Neural progenitor cell (in vitro differentiated cells): ENCODE data around the gene RTL9. TPM values are rescaled to one million over a fixed set of nuclear protein-coding genes. Genes with fewer than 3 reads are reported as not detected.

Experiments used
- DNase-seq: peaks from one replicate; pipeline ENCODE4 v3.0.0-alpha.2; 2016; ENCODE audit warnings: low spot score
- H2AFZ ChIP-seq: fragments of 200-600 bp; sonication (generic); replicated peaks from 2 replicates; pipeline ENCODE4 v1.6.1; 2016; ENCODE audit warnings: antibody characterized with exemption
- H3F3A ChIP-seq: fragments of 200-600 bp; sonication (generic); 2 replicates; pipeline ENCODE4 v1.6.1; 2016; ENCODE audit warnings: antibody characterized with exemption, low read depth
- H3K27ac ChIP-seq: fragments of 200-600 bp; sonication (generic); 2 replicates; pipeline ENCODE4 v1.5.1; 2016; ENCODE audit warnings: mild to moderate bottlenecking
- H3K27me3 ChIP-seq: fragments of 200-600 bp; sonication (generic); 2 replicates; pipeline ENCODE4 v1.6.1; 2016; ENCODE audit warnings: mild to moderate bottlenecking, moderate library complexity
- H3K36me3 ChIP-seq: fragments of 200-600 bp; sonication (generic); 2 replicates; pipeline ENCODE4 v1.5.1; 2016
- H3K4me1 ChIP-seq: fragments of 200-600 bp; sonication (generic); 2 replicates; pipeline ENCODE4 v1.6.1; 2016; ENCODE audit warnings: mixed run types
- H3K4me2 ChIP-seq: fragments of 200-600 bp; sonication (generic); 2 replicates; pipeline ENCODE4 v1.6.1; 2016
- H3K4me3 ChIP-seq: fragments of 200-600 bp; sonication (generic); 2 replicates; pipeline ENCODE4 v1.5.1; 2016
- H3K79me2 ChIP-seq: fragments of 200-600 bp; sonication (generic); 2 replicates; pipeline ENCODE4 v1.6.1; 2016; ENCODE audit warnings: low read depth
- H3K9ac ChIP-seq: fragments of 200-600 bp; sonication (generic); 2 replicates; pipeline ENCODE4 v1.6.1; 2016
- H3K9me3 ChIP-seq: fragments of 200-600 bp; sonication (generic); 2 replicates; pipeline ENCODE4 v1.5.1; 2016; ENCODE audit warnings: low read depth
- H4K20me1 ChIP-seq: fragments of 200-600 bp; sonication (generic); 2 replicates; pipeline ENCODE4 v1.6.1; 2016; ENCODE audit warnings: low read depth
- H3K27ac Mint-ChIP-seq: 3 replicates; pipeline ENCODE4 v1.8.0; 2021; ENCODE audit warnings: mixed read lengths
- H3K27me3 Mint-ChIP-seq: 2 replicates; pipeline ENCODE4 v1.8.0; 2022; ENCODE audit warnings: low read depth, mild to moderate bottlenecking, inconsistent platforms, moderate library complexity, mixed read lengths; ENCODE audit not compliant: insufficient read depth
- H3K36me3 Mint-ChIP-seq: 3 replicates; pipeline ENCODE4 v1.8.0; 2021; ENCODE audit warnings: mixed read lengths
- H3K4me1 Mint-ChIP-seq: 3 replicates; pipeline ENCODE4 v1.8.0; 2021; ENCODE audit warnings: mixed read lengths
- H3K4me3 Mint-ChIP-seq: 3 replicates; pipeline ENCODE4 v1.8.0; 2021; ENCODE audit warnings: mild to moderate bottlenecking, moderate library complexity, mixed read lengths
- H3K9me3 Mint-ChIP-seq: 3 replicates; pipeline ENCODE4 v1.8.0; 2020; ENCODE audit warnings: mixed read lengths
- EZH2 ChIP-seq: fragments of 200-600 bp; sonication (generic); IDR thresholded peaks from 2 replicates; pipeline ENCODE4 v1.6.1; 2017; ENCODE audit warnings: antibody characterized with exemption, mild to moderate bottlenecking, moderate library complexity
- EZH2phosphoT487 ChIP-seq: fragments of 200-600 bp; sonication (generic); IDR thresholded peaks from 2 replicates; pipeline ENCODE4 v1.6.1; 2017; ENCODE audit warnings: antibody characterized with exemption
- total RNA-seq: library from RNA; depleted of rRNA; stranded (reverse); fragments of >200 nt; gene quantifications from 2 replicates; pipeline ENCODE4 v1.2.3, GENCODE V29; 2015; ENCODE audit warnings: low replicate concordance
- TF ChIP-seq, protein P1 (sequence below): fragments of 200-600 bp; sonication (generic); IDR thresholded peaks from 2 replicates; pipeline ENCODE4 v1.5.1; 2017; ENCODE audit warnings: antibody characterized with exemption, mild to moderate bottlenecking

The RTL9 gene
- total RNA-seq, 1 donor from 2014 or later = 0.49 TPM

DNA sequence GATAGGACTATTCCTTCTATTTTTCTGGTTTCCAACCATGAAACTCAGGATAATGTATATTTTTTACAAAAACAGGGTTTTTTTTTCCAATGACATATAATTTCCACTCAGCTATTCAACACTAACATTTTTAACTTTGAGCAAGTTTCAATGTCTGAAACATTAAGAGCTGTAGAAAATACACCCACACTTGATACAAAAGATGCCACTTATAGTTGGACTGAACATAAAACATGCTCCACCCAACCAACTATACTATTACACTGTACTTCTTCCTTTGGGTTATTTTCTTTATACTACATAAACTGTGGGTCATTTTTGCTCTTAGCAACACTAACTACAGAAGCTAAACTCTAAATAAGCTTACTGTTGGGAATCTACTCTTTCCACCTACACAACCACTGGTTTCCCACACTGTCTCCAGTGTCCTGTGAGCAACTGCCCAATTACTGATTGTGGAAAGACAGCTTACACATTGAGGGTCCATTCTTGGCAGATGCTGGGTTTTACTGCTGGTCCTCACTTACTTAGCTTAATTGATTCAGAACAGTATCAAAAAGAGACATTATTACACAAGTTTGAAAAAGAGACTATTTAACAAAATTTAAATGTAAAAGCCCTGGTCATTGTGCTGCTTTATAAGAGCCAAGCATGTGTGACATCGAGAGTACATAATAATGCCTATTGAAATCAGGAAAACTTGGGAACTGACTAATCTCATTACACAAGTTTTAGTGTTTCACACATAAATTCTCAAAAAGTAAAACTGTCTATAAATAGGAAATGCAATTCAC, 47.0 kb upstream of the RTL9 start:
- Histone ChIP-seq H3K27me3 (no peaks in the 10 kb centered on the region), H3K36me3 (no peaks in the 10 kb centered on the region), H4K20me1 (peaks cover 5% of the 10 kb centered on the region), H3F3A (no peaks in the 10 kb centered on the region), H3K4me2 (no peak overlapping the region), H3K4me1 (peaks cover 6% of the 10 kb centered on the region), H3K4me3 (no peak overlapping the region), H3K9ac (no peak overlapping the region), H2AFZ (no peak overlapping the region), H3K27ac (no peak overlapping the region), H3K79me2 (peaks cover 75% of the 10 kb centered on the region), H3K9me3 (no peaks in the 10 kb centered on the region)
- no peak for DNase-seq
- TF ChIP-seq EZH2 (no peak), EZH2phosphoT487 (no peak)
- TF ChIP-seq, protein P1, sequence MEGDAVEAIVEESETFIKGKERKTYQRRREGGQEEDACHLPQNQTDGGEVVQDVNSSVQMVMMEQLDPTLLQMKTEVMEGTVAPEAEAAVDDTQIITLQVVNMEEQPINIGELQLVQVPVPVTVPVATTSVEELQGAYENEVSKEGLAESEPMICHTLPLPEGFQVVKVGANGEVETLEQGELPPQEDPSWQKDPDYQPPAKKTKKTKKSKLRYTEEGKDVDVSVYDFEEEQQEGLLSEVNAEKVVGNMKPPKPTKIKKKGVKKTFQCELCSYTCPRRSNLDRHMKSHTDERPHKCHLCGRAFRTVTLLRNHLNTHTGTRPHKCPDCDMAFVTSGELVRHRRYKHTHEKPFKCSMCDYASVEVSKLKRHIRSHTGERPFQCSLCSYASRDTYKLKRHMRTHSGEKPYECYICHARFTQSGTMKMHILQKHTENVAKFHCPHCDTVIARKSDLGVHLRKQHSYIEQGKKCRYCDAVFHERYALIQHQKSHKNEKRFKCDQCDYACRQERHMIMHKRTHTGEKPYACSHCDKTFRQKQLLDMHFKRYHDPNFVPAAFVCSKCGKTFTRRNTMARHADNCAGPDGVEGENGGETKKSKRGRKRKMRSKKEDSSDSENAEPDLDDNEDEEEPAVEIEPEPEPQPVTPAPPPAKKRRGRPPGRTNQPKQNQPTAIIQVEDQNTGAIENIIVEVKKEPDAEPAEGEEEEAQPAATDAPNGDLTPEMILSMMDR = no peak
- Mint-ChIP-seq H3K4me3 (no peak overlapping the region), H3K27me3 (no peaks in the 10 kb centered on the region), H3K27ac (no peak overlapping the region), H3K9me3 (no peaks in the 10 kb centered on the region), H3K4me1 (peaks cover 28% of the 10 kb centered on the region), H3K36me3 (peaks cover 2% of the 10 kb centered on the region)

DNA sequence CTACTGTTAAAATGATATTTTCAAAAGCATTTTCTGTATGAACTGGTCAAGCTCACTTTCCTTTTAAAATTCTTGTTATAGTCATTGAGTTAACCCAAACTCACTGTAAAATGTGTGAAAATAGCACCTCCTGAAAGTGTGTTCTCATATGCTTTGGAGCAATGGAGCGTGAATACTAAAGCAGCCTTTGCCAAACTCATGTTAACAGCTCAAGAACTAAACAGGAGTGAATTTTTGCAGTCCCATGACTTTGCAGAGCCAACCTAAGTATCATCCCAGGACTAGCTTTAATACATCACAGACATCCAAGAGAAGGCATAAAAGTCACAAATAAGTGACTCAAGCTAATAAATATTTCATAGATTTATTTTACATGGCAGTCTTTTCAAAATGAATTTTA, 43.1 kb upstream of the RTL9 start:
- Histone ChIP-seq H3K4me2 (peak overlapping the region; percentile 85), H3K9me3 (no peaks in the 10 kb centered on the region), H4K20me1 (peaks cover 5% of the 10 kb centered on the region), H3K9ac (no peak overlapping the region), H3K36me3 (no peaks in the 10 kb centered on the region), H3K4me1 (peaks cover 6% of the 10 kb centered on the region), H3K27ac (no peak overlapping the region), H3F3A (no peaks in the 10 kb centered on the region), H3K79me2 (peaks cover 63% of the 10 kb centered on the region), H2AFZ (no peak overlapping the region), H3K27me3 (peaks cover 7% of the 10 kb centered on the region), H3K4me3 (peak overlapping the region; percentile 78)
- peaks cover 3% of the 10 kb centered on the region for H3K27me3 Mint-ChIP-seq
- peak overlapping the region; percentile 99 for H3K4me3 Mint-ChIP-seq
- H3K9me3 Mint-ChIP-seq = no peaks in the 10 kb centered on the region
- peaks cover 29% of the 10 kb centered on the region for H3K4me1 Mint-ChIP-seq
- no peaks in the 10 kb centered on the region for H3K36me3 Mint-ChIP-seq
- TF ChIP-seq EZH2 (no peak), EZH2phosphoT487 (no peak)
- TF ChIP-seq, protein P1 = no peak
- no peak overlapping the region for H3K27ac Mint-ChIP-seq
- DNase-seq = no peak

DNA sequence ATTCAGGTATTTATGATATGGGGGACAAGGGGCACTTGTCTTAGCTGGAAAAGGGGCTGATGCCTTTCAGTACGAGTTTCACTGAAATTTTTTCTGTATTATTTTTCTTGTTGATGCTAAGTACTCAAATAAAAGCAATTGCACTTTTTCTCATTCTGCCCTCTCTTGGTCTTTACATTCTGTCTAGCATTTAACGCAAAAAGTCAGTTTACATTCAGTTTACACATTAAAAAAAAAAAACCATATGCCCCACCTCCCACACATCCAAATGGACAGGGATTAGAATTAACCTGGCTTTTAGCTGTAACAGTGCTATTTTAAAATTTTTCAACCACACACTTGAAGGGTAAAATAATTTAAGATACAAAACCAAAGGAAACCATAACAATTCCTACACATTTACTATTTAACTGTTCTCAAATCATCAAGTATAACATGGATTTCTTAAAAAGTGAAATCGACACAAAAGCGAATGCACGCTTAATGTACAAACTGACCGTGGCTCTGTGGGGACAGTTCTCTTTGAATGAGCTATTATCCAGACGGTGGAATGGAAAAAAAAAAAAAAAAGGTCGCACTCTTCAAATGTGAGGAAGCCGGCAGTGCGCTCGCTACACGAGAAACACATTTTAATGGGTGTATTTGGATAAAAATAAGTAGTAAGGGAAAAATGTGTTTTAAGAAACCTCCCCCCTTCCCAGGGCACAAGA, 42.1 kb upstream of the RTL9 start:
- H3F3A ChIP-seq = no peaks in the 10 kb centered on the region
- no peaks in the 10 kb centered on the region for H3K36me3 Mint-ChIP-seq
- peak overlapping the region; percentile 78 for H3K4me3 ChIP-seq
- peaks cover 7% of the 10 kb centered on the region for H3K27me3 ChIP-seq
- no peak overlapping the region for H3K9ac ChIP-seq
- peaks cover 5% of the 10 kb centered on the region for H4K20me1 ChIP-seq
- peak; percentile 9 for DNase-seq
- H2AFZ ChIP-seq = no peak overlapping the region
- peak overlapping the region; percentile 85 for H3K4me2 ChIP-seq
- H3K36me3 ChIP-seq = no peaks in the 10 kb centered on the region
- peaks cover 6% of the 10 kb centered on the region for H3K4me1 ChIP-seq
- peaks cover 3% of the 10 kb centered on the region for H3K27me3 Mint-ChIP-seq
- peaks cover 54% of the 10 kb centered on the region for H3K79me2 ChIP-seq
- no peaks in the 10 kb centered on the region for H3K9me3 ChIP-seq
- peaks cover 29% of the 10 kb centered on the region for H3K4me1 Mint-ChIP-seq
- H3K9me3 Mint-ChIP-seq = no peaks in the 10 kb centered on the region
- TF ChIP-seq EZH2 (no peak), EZH2phosphoT487 (no peak)
- TF ChIP-seq, protein P1 = no peak
- peak overlapping the region; percentile 96 for H3K27ac Mint-ChIP-seq
- no peak overlapping the region for H3K27ac ChIP-seq
- peak overlapping the region; percentile 99 for H3K4me3 Mint-ChIP-seq
